NCI-H774 (cell line): ENCODE measurements around the gene ILF3.
"Not testable (repeated sequence)": the region's sequence is repeated elsewhere in the genome, so short reads cannot be mapped to it uniquely, and the experiment has no call there.

Experiments used
- DNase-seq: peaks from one replicate; lab custom pipeline; 2025; lab: John Stamatoyannopoulos, UW

Gene ILF3

GRCh38 chr19:10675214-10675613 lies 21.1 kb downstream of the ILF3 start:
- DNase-seq = not testable (repeated sequence)

- no peak for DNase-seq
Measured at GRCh38 chr19:10677751-10678150, 23.6 kb downstream of the ILF3 start.

GRCh38 chr19:10678813-10679212 lies 24.7 kb downstream of the ILF3 start:
- no peak for DNase-seq

- DNase-seq = no peak
Measured at GRCh38 chr19:10679743-10680142, 25.6 kb downstream of the ILF3 start.

- DNase-seq = no peak
Measured at GRCh38 chr19:10680545-10681135, 26.5 kb downstream of the ILF3 start.

- no peak for DNase-seq
Measured at GRCh38 chr19:10681658-10682057, 27.5 kb downstream of the ILF3 start.

- DNase-seq = no peak
Measured at GRCh38 chr19:10682397-10683063, 28.4 kb downstream of the ILF3 start.

- no peak for DNase-seq
Measured at GRCh38 chr19:10683064-10683426, 28.9 kb downstream of the ILF3 start.

GRCh38 chr19:10683582-10683981 lies 29.4 kb downstream of the ILF3 start:
- DNase-seq = no peak

GRCh38 chr19:10685210-10685609 lies 31.1 kb downstream of the ILF3 start:
- no peak for DNase-seq

GRCh38 chr19:10686193-10686592 lies 32.0 kb downstream of the ILF3 start:
- no peak for DNase-seq

- DNase-seq = no peak
Measured at GRCh38 chr19:10686661-10687517, 32.7 kb downstream of the ILF3 start.

GRCh38 chr19:10687518-10688288 lies 33.6 kb downstream of the ILF3 start:
- no peak for DNase-seq

GRCh38 chr19:10688545-10689280 lies 34.6 kb downstream of the ILF3 start:
- DNase-seq = no peak

GRCh38 chr19:10690341-10690781 lies 36.2 kb downstream of the ILF3 start:
- DNase-seq = no peak

GRCh38 chr19:10691178-10691881 lies 37.2 kb downstream of the ILF3 start:
- no peak for DNase-seq

GRCh38 chr19:10691883-10692282 lies 37.7 kb downstream of the ILF3 start:
- DNase-seq = no peak

- no peak for DNase-seq
Measured at GRCh38 chr19:10692673-10693264, 38.6 kb downstream of the ILF3 start.

- no peak for DNase-seq
Measured at GRCh38 chr19:10694706-10695307, 40.7 kb downstream of the ILF3 start.
